Cardiac fibroblast (primary cell): ENCODE measurements around the gene DDC.
"Not testable (repeated sequence)": the region's sequence is repeated elsewhere in the genome, so short reads cannot be mapped to it uniquely, and the experiment has no call there.

Source experiments
- DNase-seq, 2 donors: peaks; one replicate each; pipeline versions ENCODE4 v3.0.0 to v3.0.0-alpha.2; 2010; ENCODE audit warnings: low read depth in 2 of 2
- H3K4me3 ChIP-seq, 2 donors: replicated peaks in 1 of 2; 1 replicate in 1 of 2; 2 replicates in 1 of 2; pipeline ENCODE4 v1.5.1; 2011; ENCODE audit warnings: low read depth in 2 of 2, low read length in 2 of 2, mild to moderate bottlenecking in 2 of 2, moderate library complexity in 1 of 2
- CTCF ChIP-seq: IDR thresholded peaks from one replicate; pipeline ENCODE4 v1.5.1; 2011; ENCODE audit warnings: low read depth, mild to moderate bottlenecking, low read length, inconsistent platforms

The DDC gene

GRCh38 chr7:50580057-50580456 is 14.9 kb upstream of the DDC start:
- no peak overlapping the region for H3K4me3 ChIP-seq
- no peak for DNase-seq
- no peak for TF ChIP-seq CTCF

GRCh38 chr7:50578105-50578504 is 12.9 kb upstream of the DDC start:
- H3K4me3 ChIP-seq, DNase-seq: not testable (repeated sequence)

- no peak overlapping the region for H3K4me3 ChIP-seq
- no peak for DNase-seq
- no peak for TF ChIP-seq CTCF
Measured at GRCh38 chr7:50577569-50577968, 12.4 kb upstream of the DDC start.

GRCh38 chr7:50576388-50576787 is 11.2 kb upstream of the DDC start:
- not testable (repeated sequence) for H3K4me3 ChIP-seq, DNase-seq

GRCh38 chr7:50567715-50568261 is 2.6 kb upstream of the DDC start:
- TF ChIP-seq CTCF: no peak
- H3K4me3 ChIP-seq: no peak overlapping the region
- DNase-seq: no peak

- TF ChIP-seq CTCF: no peak
- no peak overlapping the region for H3K4me3 ChIP-seq
- DNase-seq: no peak
Measured at GRCh38 chr7:50565977-50566376, 772 bp upstream of the DDC start.

GRCh38 chr7:50565559-50565916 is 333 bp upstream of the DDC start:
- no peak overlapping the region for H3K4me3 ChIP-seq
- TF ChIP-seq CTCF: no peak
- DNase-seq: no peak

GRCh38 chr7:50564171-50564570 is 1.0 kb downstream of the DDC start:
- no peak for DNase-seq
- no peak overlapping the region for H3K4me3 ChIP-seq
- TF ChIP-seq CTCF: no peak
